ENCODE data around the gene RAB18.

DNA sequence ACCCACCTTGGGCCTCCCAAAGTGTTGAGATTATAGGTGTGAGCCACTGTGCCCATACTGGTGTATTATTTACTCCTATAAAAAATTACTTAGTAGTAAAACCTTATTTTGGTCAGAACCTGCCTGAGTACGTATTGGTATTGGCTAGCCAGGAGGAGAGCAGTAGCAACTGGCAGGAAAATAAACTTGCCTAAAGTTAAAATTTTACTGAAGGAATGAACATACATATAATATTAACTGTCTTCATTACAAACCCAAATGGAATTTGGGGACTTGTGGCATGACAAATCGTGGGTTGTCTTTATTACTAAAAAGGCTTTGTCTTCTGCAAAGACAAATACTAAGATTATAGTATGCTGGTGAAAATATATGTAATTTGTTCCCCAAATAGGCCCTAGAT, 8.4 kb downstream of the RAB18 start:
- TF ChIP-seq, protein P1, sequence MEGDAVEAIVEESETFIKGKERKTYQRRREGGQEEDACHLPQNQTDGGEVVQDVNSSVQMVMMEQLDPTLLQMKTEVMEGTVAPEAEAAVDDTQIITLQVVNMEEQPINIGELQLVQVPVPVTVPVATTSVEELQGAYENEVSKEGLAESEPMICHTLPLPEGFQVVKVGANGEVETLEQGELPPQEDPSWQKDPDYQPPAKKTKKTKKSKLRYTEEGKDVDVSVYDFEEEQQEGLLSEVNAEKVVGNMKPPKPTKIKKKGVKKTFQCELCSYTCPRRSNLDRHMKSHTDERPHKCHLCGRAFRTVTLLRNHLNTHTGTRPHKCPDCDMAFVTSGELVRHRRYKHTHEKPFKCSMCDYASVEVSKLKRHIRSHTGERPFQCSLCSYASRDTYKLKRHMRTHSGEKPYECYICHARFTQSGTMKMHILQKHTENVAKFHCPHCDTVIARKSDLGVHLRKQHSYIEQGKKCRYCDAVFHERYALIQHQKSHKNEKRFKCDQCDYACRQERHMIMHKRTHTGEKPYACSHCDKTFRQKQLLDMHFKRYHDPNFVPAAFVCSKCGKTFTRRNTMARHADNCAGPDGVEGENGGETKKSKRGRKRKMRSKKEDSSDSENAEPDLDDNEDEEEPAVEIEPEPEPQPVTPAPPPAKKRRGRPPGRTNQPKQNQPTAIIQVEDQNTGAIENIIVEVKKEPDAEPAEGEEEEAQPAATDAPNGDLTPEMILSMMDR (IDR thresholded peaks at IDR 0.05): no peak
- TF ChIP-seq EZH2 (IDR thresholded peaks at IDR 0.05; ENCODE audit: borderline replicate concordance, insufficient read depth, low read depth, low read length, poor library complexity, severe bottlenecking): no peak

Measured in B cell (primary cell).